Small intestine (tissue), 7 donors: Measurements from ENCODE around the gene PDZD7. TPM values are rescaled to one million over a fixed set of nuclear protein-coding genes. Genes with fewer than 3 reads are reported as not detected.

ENCODE experiments used
- DNase-seq, 2 donors: peaks; one replicate each; pipeline versions ENCODE4 v3.0.0 to v3.0.0-alpha.2; 2013
- FAIRE-seq: peaks from 2 replicates; lab custom pipeline; 2012; peaks lifted over from hg19 to GRCh38; lab: Jason Lieb, UNC
- H3K27ac ChIP-seq, 3 donors: one replicate each; pipeline ENCODE4 v1.5.1; 2013; ENCODE audit warnings: low read length in 2 of 3, mild to moderate bottlenecking in 2 of 3, control low read depth in 1 of 3, inconsistent platforms in 1 of 3, low read depth in 1 of 3, moderate library complexity in 1 of 3
- H3K27me3 ChIP-seq, 3 donors: one replicate each; pipeline ENCODE4 v1.6.1; 2013; ENCODE audit warnings: low read length in 3 of 3, inconsistent platforms in 1 of 3; ENCODE audit not compliant: control insufficient read depth in 3 of 3, insufficient read depth in 3 of 3
- H3K36me3 ChIP-seq, 3 donors: one replicate each; pipeline ENCODE4 v1.6.1; 2013; ENCODE audit warnings: low read length in 3 of 3, inconsistent platforms in 1 of 3, low read depth in 1 of 3, mild to moderate bottlenecking in 1 of 3, moderate library complexity in 1 of 3; ENCODE audit not compliant: control insufficient read depth in 3 of 3, insufficient read depth in 2 of 3
- H3K4me1 ChIP-seq, 3 donors: one replicate each; pipeline ENCODE4 v1.6.1; 2013; ENCODE audit warnings: low read length in 2 of 3, inconsistent platforms in 1 of 3, low read depth in 1 of 3, mild to moderate bottlenecking in 1 of 3, moderate library complexity in 1 of 3; ENCODE audit not compliant: control insufficient read depth in 3 of 3, insufficient read depth in 2 of 3
- H3K4me3 ChIP-seq, 3 donors: one replicate each; pipeline ENCODE4 v1.5.1; 2013; ENCODE audit warnings: low read length in 3 of 3, control low read depth in 1 of 3, inconsistent platforms in 1 of 3, low read depth in 1 of 3, mild to moderate bottlenecking in 1 of 3, moderate library complexity in 1 of 3
- H3K9me3 ChIP-seq, 2 donors: one replicate each; pipeline ENCODE4 v1.6.1; 2013; ENCODE audit warnings: low read depth in 1 of 2, low read length in 1 of 2; ENCODE audit not compliant: control insufficient read depth in 2 of 2, insufficient read depth in 1 of 2
- WGBS, 3 donors: extraction: QIAGEN DNeasy Blood & Tissue Kit; methylation state at CpG; one replicate each; pipeline ENCODE4 v1.1.7; 2013; 5-methylcytosine and 5-hydroxymethylcytosine counted together
- polyA plus RNA-seq, 4 donors: library from polyadenylated mRNA; stranded (reverse) in 3 of 4; unstranded in 1 of 4; fragments of 200-250 nt in 3 of 4; fragments of 120-200 nt in 1 of 4; gene quantifications; one replicate each; pipeline versions ENCODE4 v1.2.1 to v1.2.3, GENCODE V29; 2013
- donor health status: healthy with polysubstance abuse.
- donor health status: control.
- donor health status: control.
- donor health status: Bipolar disorder and iron deficiency.
- donor health status: healthy.

The PDZD7 gene
- polyA plus RNA-seq, 4 donors = 3.1 to 52.6 (median 28.8) TPM

- no peak overlapping the region for H3K27ac ChIP-seq
- H3K27me3 ChIP-seq = peaks cover 0 to 53% (median 21%) of the 10 kb centered on the region in 3 donors
- DNase-seq = peak; percentile 62 to 90
- peak overlapping the region in 2 of 3 donors; percentile 28 to 30 for H3K4me3 ChIP-seq
- 9 to 12% (median 9%) methylated on average over 40 to 42 of the region's 42 CpGs for WGBS, 3 donors
- FAIRE-seq = no peak
- peaks cover 0 to 35% (median 0%) of the 10 kb centered on the region in 3 donors for H3K4me1 ChIP-seq
- H3K9me3 ChIP-seq = no peaks in the 10 kb centered on the region
- no peaks in the 10 kb centered on the region for H3K36me3 ChIP-seq
Observed at GRCh38 chr10:101050208-101051069, 19.5 kb upstream of the PDZD7 start.

- no peak overlapping the region for H3K4me3 ChIP-seq
Observed at GRCh38 chr10:101047961-101048892, 17.3 kb upstream of the PDZD7 start.

GRCh38 chr10:101047268-101047667, 16.3 kb upstream of the PDZD7 start:
- Histone ChIP-seq H3K27ac (no peak overlapping the region), H3K9me3 (no peaks in the 10 kb centered on the region), H3K4me3 (no peak overlapping the region), H3K36me3 (no peaks in the 10 kb centered on the region), H3K4me1 (peaks cover 0 to 31% (median 2%) of the 10 kb centered on the region in 3 donors), H3K27me3 (peaks cover 0 to 56% (median 21%) of the 10 kb centered on the region in 3 donors)
- FAIRE-seq = no peak
- WGBS, 3 donors = 25 to 42% (median 34%) methylated on average over 16 of the region's 16 CpGs
- DNase-seq = no peak

More at GRCh38 chr10:101047961-101048892, 17.3 kb upstream of the PDZD7 start:
- DNase-seq (peak; percentile 57 to 68), FAIRE-seq (no peak)
- Histone ChIP-seq H3K36me3 (no peaks in the 10 kb centered on the region), H3K27ac (no peak overlapping the region), H3K9me3 (no peaks in the 10 kb centered on the region), H3K27me3 (peaks cover 0 to 56% (median 21%) of the 10 kb centered on the region in 3 donors), H3K4me1 (peaks cover 0 to 25% (median 2%) of the 10 kb centered on the region in 3 donors)
- 10 to 16% (median 13%) methylated on average over 59 to 62 of the region's 62 CpGs for WGBS, 3 donors

- H3K27ac ChIP-seq = no peak overlapping the region
Observed at GRCh38 chr10:101046332-101047238, 15.7 kb upstream of the PDZD7 start.

GRCh38 chr10:101044117-101044516, 13.2 kb upstream of the PDZD7 start:
- Histone ChIP-seq H3K27ac (no peak overlapping the region), H3K36me3 (peaks cover 0 to 23% (median 8%) of the 10 kb centered on the region in 3 donors), H3K27me3 (peaks cover 0 to 35% (median 17%) of the 10 kb centered on the region in 3 donors), H3K4me1 (peaks cover 0 to 42% (median 2%) of the 10 kb centered on the region in 3 donors), H3K9me3 (no peaks in the 10 kb centered on the region), H3K4me3 (no peak overlapping the region)
- WGBS, 3 donors = 74 to 83% (median 77%) methylated on average over 2 of the region's 2 CpGs
- FAIRE-seq = no peak
- DNase-seq = no peak

More at GRCh38 chr10:101046332-101047238, 15.7 kb upstream of the PDZD7 start:
- WGBS, 3 donors = 23 to 39% (median 28%) methylated on average over 25 of the region's 25 CpGs
- no peaks in the 10 kb centered on the region for H3K9me3 ChIP-seq
- H3K27me3 ChIP-seq = peaks cover 0 to 56% (median 21%) of the 10 kb centered on the region in 3 donors
- peaks cover 0 to 1% (median 0%) of the 10 kb centered on the region in 3 donors for H3K36me3 ChIP-seq
- FAIRE-seq (no peak), DNase-seq (no peak)
- no peak overlapping the region for H3K4me3 ChIP-seq
- peaks cover 0 to 38% (median 2%) of the 10 kb centered on the region in 3 donors for H3K4me1 ChIP-seq

- peak in 1 of 2 donors; percentile 29 for DNase-seq
- 19 to 21% (median 19%) methylated on average over 2 of the region's 2 CpGs for WGBS, 3 donors
- Histone ChIP-seq H3K27me3 (peaks cover 0 to 27% (median 10%) of the 10 kb centered on the region in 3 donors), H3K4me1 (peaks cover 0 to 39% (median 2%) of the 10 kb centered on the region in 3 donors), H3K36me3 (peaks cover 0 to 30% (median 13%) of the 10 kb centered on the region in 3 donors), H3K9me3 (no peaks in the 10 kb centered on the region), H3K27ac (peak overlapping the region; percentile 84 to 96 (median 93)), H3K4me3 (peak overlapping the region; percentile 9 to 59 (median 45))
- FAIRE-seq = no peak
Observed at GRCh38 chr10:101043363-101043707, 12.4 kb upstream of the PDZD7 start.

- no peak for FAIRE-seq
- peak overlapping the region; percentile 84 to 96 (median 93) for H3K27ac ChIP-seq
- 1 to 4% (median 3%) methylated on average over 40 of the region's 40 CpGs for WGBS, 3 donors
- H3K36me3 ChIP-seq = peaks cover 0 to 35% (median 16%) of the 10 kb centered on the region in 3 donors
- peak overlapping the region; percentile 9 to 59 (median 45) for H3K4me3 ChIP-seq
- peaks cover 0 to 37% (median 2%) of the 10 kb centered on the region in 3 donors for H3K4me1 ChIP-seq
- peak; percentile 98 to 99 for DNase-seq
- peaks cover 0 to 22% (median 8%) of the 10 kb centered on the region in 3 donors for H3K27me3 ChIP-seq
- no peaks in the 10 kb centered on the region for H3K9me3 ChIP-seq
Observed at GRCh38 chr10:101042667-101043362, 11.9 kb upstream of the PDZD7 start.
